WTC11 (cell line): ENCODE measurements around the gene POLR2C. TPM values are rescaled to one million over a fixed set of nuclear protein-coding genes. Genes with fewer than 3 reads are reported as not detected.

Source experiments
- ATAC-seq: fragments of 200-7000 bp; cut with Tn5 transposase; 2 replicates; pipeline ENCODE4 v1.10.0; 2021; ENCODE audit warnings: mild to moderate bottlenecking, moderate library complexity
- CTCF ChIA-PET: fragments of 300-600 bp; sonication (Branson Sonifier 250); formaldehyde crosslinking; loops from one replicate; lab custom pipeline; 2021; ENCODE audit warnings: antibody characterized with exemption; lab: Charles Lee
- POLR2A ChIA-PET: fragments of 350-600 bp; sonication (Branson Sonifier 250); formaldehyde crosslinking; loops from one replicate; lab custom pipeline; 2021; ENCODE audit warnings: antibody characterized with exemption; lab: Charles Lee
- DNase-seq: peaks from one replicate; pipeline ENCODE4 v3.0.0; 2021; ENCODE audit warnings: low spot score
- H3K27ac Mint-ChIP-seq: 2 replicates; pipeline ENCODE4 v1.8.0; 2021; ENCODE audit warnings: mixed read lengths
- H3K27me3 Mint-ChIP-seq: 2 replicates; pipeline ENCODE4 v1.8.0; 2021; ENCODE audit warnings: low read depth, mild to moderate bottlenecking, moderate library complexity, mixed read lengths
- H3K36me3 Mint-ChIP-seq: 2 replicates; pipeline ENCODE4 v1.8.0; 2021; ENCODE audit warnings: mixed read lengths
- H3K4me1 Mint-ChIP-seq: 2 replicates; pipeline ENCODE4 v1.8.0; 2022; ENCODE audit warnings: mixed read lengths
- H3K4me3 Mint-ChIP-seq: 2 replicates; pipeline ENCODE4 v1.8.0; 2021; ENCODE audit warnings: mild to moderate bottlenecking, moderate library complexity, mixed read lengths
- H3K9me3 Mint-ChIP-seq: 2 replicates; pipeline ENCODE4 v1.8.0; 2021; ENCODE audit warnings: mixed read lengths
- CBFB ChIP-seq: sonication (generic); formaldehyde crosslinking; IDR thresholded peaks from 2 replicates; pipeline ENCODE4 v1.8.1; 2022; ENCODE audit warnings: mild to moderate bottlenecking, low read depth, missing genetic modification reagents
- E2F1 ChIP-seq: sonication (generic); formaldehyde crosslinking; IDR thresholded peaks from 2 replicates; pipeline ENCODE4 v1.8.0; 2022; ENCODE audit warnings: mild to moderate bottlenecking, missing genetic modification reagents
- FOXJ3 ChIP-seq: sonication (generic); formaldehyde crosslinking; IDR thresholded peaks from 2 replicates; pipeline ENCODE4 v1.9.0; 2021; ENCODE audit warnings: missing genetic modification reagents, mild to moderate bottlenecking, borderline replicate concordance
- FOXK1 ChIP-seq: sonication (generic); formaldehyde crosslinking; IDR thresholded peaks from 2 replicates; pipeline ENCODE4 v1.8.0; 2022; ENCODE audit warnings: mild to moderate bottlenecking, moderate library complexity, missing genetic modification reagents
- FOXP4 ChIP-seq: sonication (generic); formaldehyde crosslinking; IDR thresholded peaks from 2 replicates; pipeline ENCODE4 v1.8.0; 2022; ENCODE audit warnings: mild to moderate bottlenecking, missing genetic modification reagents
- JUN ChIP-seq: sonication (generic); formaldehyde crosslinking; IDR thresholded peaks from 2 replicates; pipeline ENCODE4 v1.8.0; 2023; ENCODE audit warnings: mild to moderate bottlenecking, missing genetic modification reagents
- KAT7 ChIP-seq: sonication (generic); formaldehyde crosslinking; IDR thresholded peaks from 2 replicates; pipeline ENCODE4 v1.8.1; 2023; ENCODE audit warnings: missing genetic modification reagents, mild to moderate bottlenecking, borderline replicate concordance
- NFYB ChIP-seq: sonication (generic); formaldehyde crosslinking; conservative IDR thresholded peaks from 2 replicates; pipeline ENCODE4 v1.8.0; 2022; ENCODE audit warnings: low read depth, missing genetic modification reagents
- NR2C2 ChIP-seq: sonication (generic); formaldehyde crosslinking; IDR thresholded peaks from 2 replicates; pipeline ENCODE4 v1.8.0; 2022; ENCODE audit warnings: mild to moderate bottlenecking, missing genetic modification reagents
- RELA ChIP-seq: sonication (generic); formaldehyde crosslinking; IDR thresholded peaks from 2 replicates; pipeline ENCODE4 v1.8.1; 2022; ENCODE audit warnings: missing genetic modification reagents, mild to moderate bottlenecking, borderline replicate concordance
- RORB ChIP-seq: fragments of 250-450 bp; sonication (Bioruptor Pico); IDR thresholded peaks from 2 replicates; pipeline ENCODE4 v1.9.0; 2021; ENCODE audit warnings: mild to moderate bottlenecking
- SP1 ChIP-seq: sonication (generic); formaldehyde crosslinking; conservative IDR thresholded peaks from 2 replicates; pipeline ENCODE4 v1.8.1; 2022; ENCODE audit warnings: missing genetic modification reagents
- ZNF263 ChIP-seq: sonication (generic); formaldehyde crosslinking; IDR thresholded peaks from 2 replicates; pipeline ENCODE4 v1.8.1; 2022; ENCODE audit warnings: low read depth, mild to moderate bottlenecking, moderate library complexity, missing genetic modification reagents
- ZNF416 ChIP-seq: fragments of 250-450 bp; sonication (Bioruptor Pico); IDR thresholded peaks from 2 replicates; pipeline ENCODE4 v1.9.0; 2021; ENCODE audit warnings: mild to moderate bottlenecking, inconsistent platforms
- ZNF425 ChIP-seq: fragments of 250-450 bp; sonication (Bioruptor Pico); conservative IDR thresholded peaks from 2 replicates; pipeline ENCODE4 v1.9.0; 2021; ENCODE audit warnings: mild to moderate bottlenecking
- ZSCAN18 ChIP-seq: fragments of 250-450 bp; sonication (Bioruptor Pico); IDR thresholded peaks from 2 replicates; pipeline ENCODE4 v2.1.2; 2022; ENCODE audit warnings: mild to moderate bottlenecking, moderate library complexity
- total RNA-seq: library from RNA; stranded (reverse); gene quantifications from 3 replicates; pipeline ENCODE4 v1.2.3, GENCODE V29; 2021
- TF ChIP-seq, protein P1 (sequence below): sonication (generic); formaldehyde crosslinking; conservative IDR thresholded peaks from 2 replicates; pipeline ENCODE4 v1.8.1; 2023; ENCODE audit warnings: mild to moderate bottlenecking, low read depth, missing genetic modification reagents, moderate library complexity
- TF ChIP-seq, protein P2 (sequence below): sonication (generic); formaldehyde crosslinking; IDR thresholded peaks from 2 replicates; pipeline ENCODE4 v1.8.1; 2022; ENCODE audit warnings: mild to moderate bottlenecking, missing genetic modification reagents, moderate library complexity, borderline replicate concordance
- TF ChIP-seq, protein P3 (sequence below): sonication (generic); formaldehyde crosslinking; IDR thresholded peaks from 2 replicates; pipeline ENCODE4 v1.8.0; 2022; ENCODE audit warnings: mild to moderate bottlenecking, missing genetic modification reagents
- TF ChIP-seq, protein P4 (sequence below): sonication (generic); formaldehyde crosslinking; IDR thresholded peaks from 2 replicates; pipeline ENCODE4 v1.8.1; 2023; ENCODE audit warnings: mild to moderate bottlenecking, moderate library complexity, missing genetic modification reagents

POLR2C gene
- total RNA-seq, 1 experiment from 2014 or later = 75.4 TPM

DNA sequence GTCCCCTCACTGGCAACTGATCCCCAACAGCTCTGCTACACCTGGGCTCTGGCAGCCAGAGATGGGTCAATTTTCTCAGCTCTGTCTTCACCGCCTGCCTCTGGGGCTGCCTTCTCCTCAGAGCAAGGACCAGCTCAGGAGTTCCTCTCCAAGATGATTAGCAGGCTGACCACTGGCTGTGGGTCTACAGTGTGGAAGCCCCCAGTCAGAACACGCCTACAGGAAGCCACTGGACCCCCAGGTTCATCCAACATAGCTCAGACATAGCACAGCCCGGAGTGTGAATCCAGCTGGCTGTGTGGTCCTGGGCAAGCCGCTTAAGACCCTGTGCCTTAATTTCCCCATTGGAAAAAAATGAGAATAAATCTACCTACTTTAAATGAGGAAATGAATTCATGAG lies 18.9 kb downstream of the POLR2C start:
- no peak for ATAC-seq
- Mint-ChIP-seq H3K4me1 (peaks cover 44% of the 10 kb centered on the region), H3K27me3 (peaks cover 20% of the 10 kb centered on the region), H3K9me3 (no peaks in the 10 kb centered on the region), H3K4me3 (no peak overlapping the region; the same call in 1 of the 2 replicates), H3K36me3 (no peaks in the 10 kb centered on the region), H3K27ac (no peak overlapping the region)
- ChIA-PET POLR2A (no interaction called here), CTCF (interaction anchor here (1.1 to 4.8 kb wide), 4 partner anchors 19 to 38 kb away, joined by 3 to 26 read pairs (median 14); partner anchors contain the start of gene POLR2C)
- DNase-seq = no peak
- no peak for TF ChIP-seq FOXP4
- TF ChIP-seq ZSCAN18 = no peak
- TF ChIP-seq RELA (CRISPR knock-in tag) = no peak
- TF ChIP-seq NR2C2 (CRISPR knock-in tag) = no peak
- no peak for TF ChIP-seq JUN
- TF ChIP-seq FOXK1 (CRISPR knock-in tag) = no peak
- TF ChIP-seq, protein P1, sequence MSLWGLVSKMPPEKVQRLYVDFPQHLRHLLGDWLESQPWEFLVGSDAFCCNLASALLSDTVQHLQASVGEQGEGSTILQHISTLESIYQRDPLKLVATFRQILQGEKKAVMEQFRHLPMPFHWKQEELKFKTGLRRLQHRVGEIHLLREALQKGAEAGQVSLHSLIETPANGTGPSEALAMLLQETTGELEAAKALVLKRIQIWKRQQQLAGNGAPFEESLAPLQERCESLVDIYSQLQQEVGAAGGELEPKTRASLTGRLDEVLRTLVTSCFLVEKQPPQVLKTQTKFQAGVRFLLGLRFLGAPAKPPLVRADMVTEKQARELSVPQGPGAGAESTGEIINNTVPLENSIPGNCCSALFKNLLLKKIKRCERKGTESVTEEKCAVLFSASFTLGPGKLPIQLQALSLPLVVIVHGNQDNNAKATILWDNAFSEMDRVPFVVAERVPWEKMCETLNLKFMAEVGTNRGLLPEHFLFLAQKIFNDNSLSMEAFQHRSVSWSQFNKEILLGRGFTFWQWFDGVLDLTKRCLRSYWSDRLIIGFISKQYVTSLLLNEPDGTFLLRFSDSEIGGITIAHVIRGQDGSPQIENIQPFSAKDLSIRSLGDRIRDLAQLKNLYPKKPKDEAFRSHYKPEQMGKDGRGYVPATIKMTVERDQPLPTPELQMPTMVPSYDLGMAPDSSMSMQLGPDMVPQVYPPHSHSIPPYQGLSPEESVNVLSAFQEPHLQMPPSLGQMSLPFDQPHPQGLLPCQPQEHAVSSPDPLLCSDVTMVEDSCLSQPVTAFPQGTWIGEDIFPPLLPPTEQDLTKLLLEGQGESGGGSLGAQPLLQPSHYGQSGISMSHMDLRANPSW (CRISPR knock-in tag) = no peak
- no peak for TF ChIP-seq FOXJ3 (CRISPR knock-in tag)
- TF ChIP-seq E2F1 = no peak
- no peak for TF ChIP-seq SP1 (CRISPR knock-in tag)
- no peak for TF ChIP-seq ZNF263 (CRISPR knock-in tag)
- TF ChIP-seq KAT7 (CRISPR knock-in tag) = no peak
- no peak for TF ChIP-seq NFYB (CRISPR knock-in tag)
- TF ChIP-seq, protein P2, sequence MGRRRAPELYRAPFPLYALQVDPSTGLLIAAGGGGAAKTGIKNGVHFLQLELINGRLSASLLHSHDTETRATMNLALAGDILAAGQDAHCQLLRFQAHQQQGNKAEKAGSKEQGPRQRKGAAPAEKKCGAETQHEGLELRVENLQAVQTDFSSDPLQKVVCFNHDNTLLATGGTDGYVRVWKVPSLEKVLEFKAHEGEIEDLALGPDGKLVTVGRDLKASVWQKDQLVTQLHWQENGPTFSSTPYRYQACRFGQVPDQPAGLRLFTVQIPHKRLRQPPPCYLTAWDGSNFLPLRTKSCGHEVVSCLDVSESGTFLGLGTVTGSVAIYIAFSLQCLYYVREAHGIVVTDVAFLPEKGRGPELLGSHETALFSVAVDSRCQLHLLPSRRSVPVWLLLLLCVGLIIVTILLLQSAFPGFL (CRISPR knock-in tag) = no peak
- TF ChIP-seq ZNF416 = no peak
- TF ChIP-seq, protein P3, sequence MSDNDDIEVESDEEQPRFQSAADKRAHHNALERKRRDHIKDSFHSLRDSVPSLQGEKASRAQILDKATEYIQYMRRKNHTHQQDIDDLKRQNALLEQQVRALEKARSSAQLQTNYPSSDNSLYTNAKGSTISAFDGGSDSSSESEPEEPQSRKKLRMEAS (CRISPR knock-in tag) = no peak
- no peak for TF ChIP-seq RORB (CRISPR knock-in tag)
- no peak for TF ChIP-seq ZNF425 (CRISPR knock-in tag)
- TF ChIP-seq, protein P4, sequence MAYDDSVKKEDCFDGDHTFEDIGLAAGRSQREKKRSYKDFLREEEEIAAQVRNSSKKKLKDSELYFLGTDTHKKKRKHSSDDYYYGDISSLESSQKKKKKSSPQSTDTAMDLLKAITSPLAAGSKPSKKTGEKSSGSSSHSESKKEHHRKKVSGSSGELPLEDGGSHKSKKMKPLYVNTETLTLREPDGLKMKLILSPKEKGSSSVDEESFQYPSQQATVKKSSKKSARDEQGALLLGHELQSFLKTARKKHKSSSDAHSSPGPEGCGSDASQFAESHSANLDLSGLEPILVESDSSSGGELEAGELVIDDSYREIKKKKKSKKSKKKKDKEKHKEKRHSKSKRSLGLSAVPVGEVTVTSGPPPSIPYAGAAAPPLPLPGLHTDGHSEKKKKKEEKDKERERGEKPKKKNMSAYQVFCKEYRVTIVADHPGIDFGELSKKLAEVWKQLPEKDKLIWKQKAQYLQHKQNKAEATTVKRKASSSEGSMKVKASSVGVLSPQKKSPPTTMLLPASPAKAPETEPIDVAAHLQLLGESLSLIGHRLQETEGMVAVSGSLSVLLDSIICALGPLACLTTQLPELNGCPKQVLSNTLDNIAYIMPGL (CRISPR knock-in tag) = no peak
- no peak for TF ChIP-seq CBFB (CRISPR knock-in tag)
